GM18861 (cell line): ENCODE data around the gene EFL1.
"Not testable (repeated sequence)": the region's sequence is repeated elsewhere in the genome, so short reads cannot be mapped to it uniquely, and the experiment has no call there.

Experiments
- ATAC-seq: cut with Tn5 transposase; IDR thresholded peaks from one replicate; pipeline ENCODE4 v1.9.1; 2021; ENCODE audit not compliant: unreplicated experiment

EFL1 gene

GRCh38 chr15:82262422-82263026, at the start of gene EFL1, which contains the start of gene SAXO2:
Gene EFL1 (minus strand): TSS chr15:82262734. CDS start chr15:82261778, 956 bp downstream.
Gene SAXO2 (plus strand): TSS chr15:82262818. CDS start chr15:82262880, 62 bp downstream.
- peak; percentile 98 for ATAC-seq

GRCh38 chr15:82311321-82311720, 48.8 kb upstream of the EFL1 start:
- ATAC-seq = not testable (repeated sequence)

DNA sequence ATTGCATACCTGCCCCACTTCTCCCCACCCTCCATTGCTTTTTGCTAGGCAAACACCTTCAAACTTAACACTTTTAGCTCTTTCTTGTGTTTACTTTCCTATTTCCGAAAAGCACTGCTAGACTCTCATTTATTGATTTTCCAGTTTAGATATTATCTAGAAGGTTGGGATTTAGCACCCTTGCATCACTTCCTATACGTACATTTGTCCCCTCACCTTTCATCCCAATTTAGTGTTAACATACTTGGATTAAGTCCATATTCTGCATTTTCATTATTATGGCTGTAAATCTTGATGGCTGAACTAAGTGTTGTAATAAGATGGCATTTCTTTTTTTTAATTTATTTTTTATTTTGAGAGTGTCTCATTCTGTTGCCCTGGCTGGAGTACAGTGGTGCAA, 47.3 kb upstream of the EFL1 start:
- no peak for ATAC-seq

GRCh38 chr15:82307714-82308081, 45.2 kb upstream of the EFL1 start:
- ATAC-seq = no peak

GRCh38 chr15:82306791-82307713, 44.5 kb upstream of the EFL1 start:
- no peak for ATAC-seq

DNA sequence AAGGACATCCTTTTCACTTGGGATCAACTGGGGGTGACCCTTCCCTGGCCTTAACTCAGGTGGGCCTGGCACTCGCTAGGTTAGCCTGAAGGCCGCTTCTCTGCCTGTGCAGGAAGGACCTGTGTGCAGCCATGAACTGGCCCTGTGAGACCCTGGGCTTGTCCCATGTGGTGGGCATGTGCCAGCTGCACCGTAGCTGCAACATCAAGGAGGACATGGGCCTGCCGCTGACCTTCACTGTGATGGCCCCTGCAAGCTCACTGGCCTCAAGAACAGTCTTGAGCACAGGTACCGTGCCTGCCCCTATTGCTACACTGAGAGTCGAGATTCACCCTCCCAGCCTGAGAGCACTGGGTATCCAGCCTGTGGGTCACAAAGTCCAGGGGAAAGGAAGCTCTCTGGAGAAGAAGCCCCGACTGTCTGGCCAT, 43.1 kb upstream of the EFL1 start:
- no peak for ATAC-seq

DNA sequence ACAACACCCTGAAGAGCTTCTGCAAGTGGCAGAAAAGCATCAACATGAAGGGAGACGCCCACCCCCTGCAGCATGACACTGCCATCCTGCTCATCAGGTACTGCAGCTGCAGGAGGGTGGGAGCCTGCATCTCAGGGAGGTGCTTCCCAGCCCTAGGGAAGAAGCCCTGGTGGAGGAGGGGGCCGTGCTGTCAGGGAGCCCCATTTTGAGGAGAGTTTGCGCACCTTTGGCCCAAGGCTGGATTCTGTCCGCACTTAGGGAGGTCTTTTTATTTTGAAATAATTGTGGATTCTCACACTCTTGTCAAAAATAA, 42.2 kb upstream of the EFL1 start:
- no peak for ATAC-seq

GRCh38 chr15:82303956-82304777, 41.6 kb upstream of the EFL1 start:
- ATAC-seq = no peak

- ATAC-seq = no peak
These were observed 38.9 kb upstream of the EFL1 start for GRCh38 chr15:82301296-82302016.

GRCh38 chr15:82300883-82301282, 38.3 kb upstream of the EFL1 start:
- no peak for ATAC-seq

GRCh38 chr15:82300326-82300725, 37.8 kb upstream of the EFL1 start:
- not testable (repeated sequence) for ATAC-seq

DNA sequence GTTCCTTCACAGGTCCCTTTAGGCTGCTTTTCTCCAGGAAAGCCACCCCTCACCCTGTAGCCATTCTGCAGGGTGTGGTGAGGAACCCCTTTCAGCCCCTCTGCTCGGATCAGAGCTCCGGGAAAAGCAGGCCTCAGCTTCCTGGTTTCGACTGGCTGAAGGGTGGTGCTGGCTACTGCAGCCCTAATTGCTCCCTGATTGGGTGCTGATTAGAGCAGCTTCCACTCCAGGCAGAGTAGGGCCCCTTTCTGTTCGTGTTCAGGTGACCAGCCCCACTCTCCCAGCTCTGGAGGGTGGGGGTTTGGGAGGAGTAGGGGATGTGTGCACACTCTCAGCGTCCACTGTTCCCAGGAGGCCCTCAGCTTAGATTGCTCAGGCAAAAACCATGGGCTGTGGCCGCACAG, 37.0 kb upstream of the EFL1 start:
- not testable (repeated sequence) for ATAC-seq

DNA sequence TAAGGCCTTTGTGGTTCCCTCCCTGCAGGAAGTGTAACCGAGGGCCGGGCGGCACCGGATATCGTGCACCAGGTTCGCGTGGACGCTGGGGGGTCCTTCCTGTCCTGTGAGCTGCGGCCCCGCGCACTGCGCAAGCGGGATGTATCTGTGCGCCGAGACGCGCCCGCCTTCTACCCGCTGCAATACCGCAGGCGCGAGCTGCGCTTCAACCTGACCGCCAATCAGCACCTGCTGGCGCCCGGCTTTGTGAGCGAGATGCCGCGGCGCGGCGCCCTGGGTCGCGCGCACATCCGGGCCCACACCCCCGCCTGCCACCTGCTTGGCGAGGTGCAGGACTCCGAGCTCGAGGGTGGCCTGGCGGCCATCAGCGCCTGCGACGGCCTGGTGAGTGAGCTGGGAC, 36.0 kb upstream of the EFL1 start:
- no peak for ATAC-seq

DNA sequence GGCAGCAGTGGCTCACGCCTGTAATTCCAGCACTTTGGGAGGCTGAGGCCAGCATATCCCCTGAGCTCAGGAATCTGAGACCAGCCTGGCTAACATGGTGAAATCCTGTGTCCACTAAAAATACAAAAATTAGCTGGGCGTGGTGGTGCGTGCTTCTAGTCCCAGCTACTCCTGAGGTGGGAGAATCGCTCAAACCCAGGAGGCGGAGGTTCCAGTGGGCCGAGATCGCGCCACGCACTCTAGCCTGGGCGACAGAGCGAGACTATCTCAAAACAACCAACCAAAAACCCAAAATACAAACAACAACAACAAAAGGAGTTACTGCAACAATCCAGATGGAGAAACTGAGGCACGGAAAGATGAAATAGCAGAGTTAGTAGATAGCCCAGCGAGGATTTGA, 35.5 kb upstream of the EFL1 start:
- no peak for ATAC-seq

DNA sequence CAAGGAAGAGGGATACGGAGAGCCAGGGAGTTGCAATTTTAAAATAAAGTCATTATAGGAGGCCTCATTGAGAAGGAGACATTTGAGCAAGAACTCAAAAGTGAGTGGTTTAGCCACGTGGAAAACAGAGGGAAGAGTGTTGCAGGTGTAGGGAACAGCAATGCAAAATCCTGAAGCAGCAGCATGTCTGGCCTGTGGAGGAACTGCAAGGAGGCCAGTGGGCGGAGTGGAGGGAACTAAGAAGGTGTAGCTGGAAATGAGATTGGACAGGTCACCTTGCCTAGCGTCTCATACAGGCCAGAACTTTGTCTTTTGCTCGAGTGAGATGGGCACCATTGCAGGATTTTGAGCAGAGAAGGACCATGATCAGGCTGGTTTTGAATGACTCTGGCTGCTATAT, 35.0 kb upstream of the EFL1 start:
- no peak for ATAC-seq

DNA sequence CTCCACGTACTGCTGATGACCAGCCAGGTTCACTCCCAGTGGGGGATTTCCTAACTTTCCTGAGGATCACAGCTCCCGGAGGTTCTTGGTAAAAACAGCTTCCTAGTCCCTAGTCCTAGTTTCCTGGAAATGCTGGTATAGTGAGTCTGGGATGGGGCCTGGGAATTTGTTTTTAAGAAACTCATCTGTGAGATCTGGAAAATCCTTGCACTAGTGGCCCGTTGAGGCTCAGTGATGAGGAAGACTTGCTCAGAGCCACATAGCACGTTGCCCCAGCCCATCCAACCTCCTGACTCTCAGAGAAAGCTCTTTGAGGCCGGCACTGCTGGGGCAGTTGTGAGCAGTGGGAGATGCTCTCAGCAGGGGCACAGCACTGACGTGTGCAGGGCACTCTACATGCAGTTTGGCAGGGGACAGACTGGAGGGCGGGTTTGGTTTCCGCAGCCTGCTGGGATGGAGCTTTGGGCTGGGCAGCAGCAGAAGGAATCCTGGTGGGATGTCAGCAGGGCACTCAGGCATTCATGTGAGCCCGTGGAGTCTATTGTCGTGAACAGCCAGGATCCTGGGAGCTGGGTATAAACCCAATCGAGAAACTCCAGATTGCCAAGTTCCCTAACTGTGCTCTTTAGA, 31.6 kb upstream of the EFL1 start:
- ATAC-seq = no peak

DNA sequence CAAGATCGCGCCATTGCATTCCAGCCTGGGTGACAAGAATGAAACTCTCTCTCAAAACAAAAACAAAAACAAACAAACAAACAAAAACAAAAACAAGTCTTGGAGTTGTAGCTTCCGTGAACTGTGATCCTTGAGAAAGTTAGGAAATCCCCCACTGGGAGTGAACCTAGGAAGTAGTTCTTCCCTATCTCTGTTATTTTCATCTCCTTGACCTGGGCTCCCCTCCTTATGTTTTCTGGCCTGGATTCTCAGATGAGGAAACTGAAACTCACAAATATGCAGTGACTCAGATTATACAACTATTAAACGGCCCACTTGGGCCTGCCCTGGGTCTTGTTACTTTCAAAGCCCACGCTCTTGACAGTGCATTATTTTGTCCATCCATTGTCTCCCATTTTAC, 29.7 kb upstream of the EFL1 start:
- ATAC-seq = no peak

DNA sequence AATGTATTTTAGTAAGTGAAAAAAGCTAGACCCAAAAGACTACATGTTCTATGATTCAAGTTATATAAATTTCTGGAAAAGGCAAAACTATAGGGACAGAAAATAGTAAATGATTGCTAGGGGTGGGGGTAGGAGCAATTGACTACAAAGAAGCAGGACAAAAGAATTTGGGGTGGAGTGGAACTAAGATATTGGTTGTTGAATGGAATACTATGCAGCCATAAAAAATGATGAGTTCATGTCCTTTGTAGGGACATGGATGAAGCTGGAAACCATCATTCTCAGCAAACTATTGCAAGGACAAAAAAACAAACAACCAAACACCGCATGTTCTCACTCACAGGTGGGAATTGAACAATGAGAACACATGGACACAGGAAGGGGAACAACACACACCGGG, 25.7 kb upstream of the EFL1 start:
- not testable (repeated sequence) for ATAC-seq

GRCh38 chr15:82286475-82286874, 23.9 kb upstream of the EFL1 start:
- peak; percentile 88 for ATAC-seq

DNA sequence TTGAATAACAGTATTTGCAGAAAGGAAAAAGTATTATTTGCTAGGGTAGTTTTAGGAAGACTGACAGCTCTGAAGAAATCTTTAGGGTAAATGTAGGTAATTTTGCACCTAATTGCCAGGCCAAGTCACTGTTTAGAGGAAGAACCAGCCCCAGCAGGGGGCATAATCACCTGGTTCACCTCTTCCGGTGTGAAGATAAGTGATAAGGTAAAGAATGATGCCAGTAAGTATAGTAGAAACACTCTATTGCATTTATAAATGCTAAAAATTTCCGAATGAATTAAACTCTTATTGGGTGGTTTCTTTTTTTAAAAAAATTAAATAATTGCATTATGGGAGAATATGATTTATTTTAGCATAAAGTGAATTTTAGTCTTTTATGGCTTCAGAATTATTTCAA, 21.8 kb upstream of the EFL1 start:
- ATAC-seq = not testable (repeated sequence)
